NCI-H1417 (cell line): ENCODE data around the gene TAT.
A peak's percentile ranks its signal among the peaks of the same experiment; 100 is the strongest.
"Not testable (repeated sequence)": the region's sequence is repeated elsewhere in the genome, so short reads cannot be mapped to it uniquely, and the experiment has no call there.

Experiments
- DNase-seq, 3 experiments: peaks; one replicate each; lab custom pipeline; 2025; lab: John Stamatoyannopoulos, UW

The TAT gene

DNA sequence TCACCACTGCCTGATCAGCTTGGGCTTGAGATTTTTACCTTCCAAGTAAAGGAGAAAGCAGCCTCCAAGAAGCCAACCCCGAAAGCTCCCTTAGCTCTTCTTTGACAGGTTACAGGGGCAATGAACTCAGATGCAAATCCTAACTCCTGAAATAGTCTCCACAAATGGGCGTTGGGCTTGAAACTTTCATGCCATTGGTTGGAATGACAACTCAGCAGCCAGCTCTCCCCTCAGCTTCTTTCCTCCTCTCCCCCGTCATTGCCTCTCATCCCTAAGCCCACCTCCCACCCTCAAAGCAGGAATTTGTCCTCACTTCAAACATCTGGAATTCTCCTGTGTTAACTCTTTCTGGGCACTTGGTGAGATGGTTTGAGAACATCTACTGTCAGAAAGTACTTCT, at the start of gene TAT:
TAT (minus strand) TSS at position 122 of the 400 bp plus-strand sequence. CDS start 677 bp downstream, outside the sequence.
- no peak for DNase-seq

GRCh38 chr16:71626018-71626857, 49.3 kb upstream of the TAT start, which contains the start of gene MARVELD3:
Gene MARVELD3, plus strand, starts transcription at chr16:71626184. Its CDS starts 46 bp downstream, at chr16:71626230.
- peak; percentile 60 to 80 (median 70) for DNase-seq

DNA sequence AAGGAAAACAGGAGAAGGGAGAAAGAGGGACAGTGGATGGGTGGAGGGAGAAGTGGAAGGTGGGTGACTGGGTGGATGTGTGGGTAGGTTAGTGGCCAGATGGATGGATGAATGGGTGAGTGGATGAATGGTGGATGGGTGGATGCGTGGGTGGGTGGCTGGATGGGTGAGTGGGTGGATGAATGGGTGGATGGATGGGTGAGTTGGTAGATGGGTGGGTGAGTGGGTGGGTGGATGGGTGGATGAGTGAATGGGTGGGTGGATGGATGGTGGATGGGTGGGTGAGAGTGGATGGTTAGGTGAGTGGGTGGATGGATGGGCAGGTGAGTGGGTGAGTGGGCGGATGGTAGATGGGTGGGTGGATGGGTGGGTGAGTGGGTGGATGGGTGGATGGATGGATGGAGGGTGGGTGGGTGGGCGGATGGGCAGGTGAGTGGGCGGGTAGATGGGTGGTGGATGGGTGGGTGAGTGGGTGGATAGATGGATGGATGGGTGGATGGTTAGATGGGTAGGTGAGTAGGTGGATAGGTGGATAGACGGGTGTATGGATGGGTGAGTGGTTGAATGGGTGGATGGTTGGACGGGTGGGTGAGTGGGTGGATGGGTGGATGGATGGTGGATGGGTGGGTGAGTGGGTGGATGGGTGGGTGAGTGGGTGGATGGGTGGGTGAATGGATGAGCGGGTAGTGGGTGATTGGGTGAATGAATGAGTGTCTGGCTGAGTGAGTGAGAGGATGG, 48.4 kb upstream of the TAT start:
- DNase-seq = no peak

GRCh38 chr16:71623597-71623996, 46.7 kb upstream of the TAT start:
- DNase-seq = no peak

GRCh38 chr16:71622088-71622487, 45.2 kb upstream of the TAT start:
- DNase-seq = no peak

- no peak for DNase-seq
Observed at GRCh38 chr16:71618429-71618828, 41.5 kb upstream of the TAT start.

GRCh38 chr16:71614956-71615355, 38.1 kb upstream of the TAT start:
- DNase-seq = not testable (repeated sequence)

DNA sequence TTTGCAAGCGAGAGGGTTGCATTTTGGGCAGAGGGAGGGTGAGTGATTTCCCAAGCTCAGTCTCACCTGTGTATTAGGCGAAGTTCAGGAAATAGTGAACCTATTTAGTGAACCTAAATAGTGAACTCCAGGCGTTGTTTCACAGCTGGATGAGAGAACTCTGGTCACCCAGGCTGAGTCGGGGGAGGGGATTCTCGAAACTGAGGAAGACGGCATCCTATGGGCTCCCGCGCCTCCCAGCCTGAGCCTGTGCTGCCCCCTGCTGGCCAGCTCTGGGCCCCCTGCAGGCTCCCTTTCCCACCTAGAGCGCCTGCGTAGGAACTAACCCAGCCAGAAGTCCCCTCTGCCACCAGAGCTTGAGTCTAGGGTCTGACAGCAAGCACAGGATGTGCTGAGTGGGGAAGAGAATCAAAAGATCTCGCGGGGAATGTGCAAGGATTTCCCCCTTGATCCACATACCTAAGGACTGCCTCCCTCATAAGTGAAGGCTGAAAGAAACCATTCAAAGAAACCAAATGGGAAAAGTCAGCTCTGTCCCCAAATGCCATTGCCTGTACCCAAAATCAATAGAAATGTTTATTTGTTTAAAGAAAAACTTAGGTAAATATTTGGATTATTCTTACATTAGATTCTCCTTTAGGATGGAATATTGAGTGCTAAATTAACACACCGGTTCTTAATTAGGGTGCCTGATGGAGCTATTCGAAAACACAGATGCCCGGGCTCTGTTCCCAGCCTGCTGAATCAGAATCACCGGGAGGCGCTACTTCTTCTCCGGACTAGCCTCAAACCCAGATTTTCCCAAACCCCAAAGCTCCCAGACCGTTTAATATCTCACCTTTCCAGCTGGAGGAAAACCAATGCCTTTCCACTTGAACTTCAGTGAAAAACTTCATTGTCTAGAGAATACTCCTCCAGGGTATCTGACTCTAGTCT, 34.3 kb upstream of the TAT start:
- DNase-seq = peak; percentile 32 to 68 (median 41)

DNA sequence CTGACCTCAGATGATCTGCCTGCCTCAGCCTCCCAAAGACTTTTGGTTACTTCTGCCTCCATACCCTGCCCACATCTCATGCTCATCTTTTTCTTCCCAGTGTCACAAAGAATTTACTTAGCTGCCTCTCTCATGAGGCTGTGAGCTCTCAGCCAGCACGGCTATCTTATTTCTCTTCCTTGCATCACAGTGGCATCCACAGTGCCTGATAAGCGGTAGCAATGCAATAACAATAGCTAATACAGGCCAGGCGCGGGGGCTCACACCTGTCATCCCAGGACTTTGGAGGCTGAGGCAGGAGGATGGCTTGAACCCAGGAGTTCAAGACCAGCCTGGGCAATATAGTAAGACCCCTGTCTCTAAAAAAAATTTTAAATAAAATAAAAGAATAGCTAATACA, 33.6 kb upstream of the TAT start:
- no peak for DNase-seq

DNA sequence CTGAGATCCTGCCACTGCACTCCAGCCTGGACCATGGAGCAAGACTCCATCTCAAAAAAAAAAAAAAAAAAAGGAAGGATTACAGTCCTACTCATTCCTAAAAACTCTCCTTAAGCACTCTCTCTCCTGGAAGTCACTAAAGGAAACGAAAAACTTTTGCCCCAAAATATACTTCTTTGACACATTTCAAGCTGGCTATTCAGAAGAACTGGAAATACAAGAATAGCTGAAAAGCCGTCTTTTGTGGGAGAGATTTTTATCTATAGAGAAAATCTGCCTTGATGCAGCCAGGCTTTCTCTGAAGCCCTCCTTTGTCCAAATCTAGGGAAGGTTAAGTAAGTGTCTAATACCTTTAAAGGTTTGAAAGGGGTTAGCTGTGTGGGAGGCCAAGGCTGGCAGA, 32.2 kb upstream of the TAT start:
- no peak for DNase-seq

DNA sequence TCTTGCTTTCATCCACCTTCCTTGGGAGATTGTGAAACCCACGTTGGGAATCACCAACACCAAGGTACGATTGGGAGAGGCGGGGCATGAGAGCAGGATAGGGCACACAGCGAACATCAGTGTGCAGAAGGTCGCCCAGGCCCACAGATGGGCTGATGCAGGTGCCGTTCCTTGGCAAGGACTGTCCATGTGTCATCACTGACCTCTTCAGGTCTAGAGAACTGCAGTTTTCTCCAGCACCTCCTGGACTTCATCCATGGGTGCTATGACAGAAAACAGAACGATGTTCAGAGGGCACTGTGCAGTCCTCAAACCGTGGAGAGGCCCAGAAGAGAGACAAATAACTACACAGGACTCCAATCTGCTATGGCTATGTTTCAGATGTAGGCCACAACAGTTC, 23.9 kb upstream of the TAT start:
- DNase-seq = no peak

DNA sequence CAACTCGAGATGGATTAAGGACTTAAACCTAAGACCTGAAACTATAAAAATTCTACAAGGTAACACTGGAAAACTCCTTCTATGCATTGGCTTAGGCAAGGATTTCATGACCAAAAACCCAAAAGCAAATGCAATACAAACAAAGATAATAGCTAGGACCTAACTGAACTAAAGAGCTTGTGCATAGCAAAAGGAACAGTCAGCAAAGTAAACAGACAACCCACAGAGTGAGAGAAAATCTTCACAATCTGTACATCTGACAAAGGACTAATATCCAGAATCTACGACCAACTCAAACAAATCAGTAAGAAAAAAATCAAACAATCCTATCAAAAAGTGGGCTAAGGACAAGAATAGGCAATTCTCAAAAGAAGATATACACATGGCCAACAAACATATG, 21.5 kb upstream of the TAT start:
- not testable (repeated sequence) for DNase-seq

- DNase-seq = not testable (repeated sequence)
Observed at GRCh38 chr16:71595340-71595826, 18.5 kb upstream of the TAT start.

GRCh38 chr16:71594000-71594646, 17.2 kb upstream of the TAT start:
- no peak for DNase-seq

DNA sequence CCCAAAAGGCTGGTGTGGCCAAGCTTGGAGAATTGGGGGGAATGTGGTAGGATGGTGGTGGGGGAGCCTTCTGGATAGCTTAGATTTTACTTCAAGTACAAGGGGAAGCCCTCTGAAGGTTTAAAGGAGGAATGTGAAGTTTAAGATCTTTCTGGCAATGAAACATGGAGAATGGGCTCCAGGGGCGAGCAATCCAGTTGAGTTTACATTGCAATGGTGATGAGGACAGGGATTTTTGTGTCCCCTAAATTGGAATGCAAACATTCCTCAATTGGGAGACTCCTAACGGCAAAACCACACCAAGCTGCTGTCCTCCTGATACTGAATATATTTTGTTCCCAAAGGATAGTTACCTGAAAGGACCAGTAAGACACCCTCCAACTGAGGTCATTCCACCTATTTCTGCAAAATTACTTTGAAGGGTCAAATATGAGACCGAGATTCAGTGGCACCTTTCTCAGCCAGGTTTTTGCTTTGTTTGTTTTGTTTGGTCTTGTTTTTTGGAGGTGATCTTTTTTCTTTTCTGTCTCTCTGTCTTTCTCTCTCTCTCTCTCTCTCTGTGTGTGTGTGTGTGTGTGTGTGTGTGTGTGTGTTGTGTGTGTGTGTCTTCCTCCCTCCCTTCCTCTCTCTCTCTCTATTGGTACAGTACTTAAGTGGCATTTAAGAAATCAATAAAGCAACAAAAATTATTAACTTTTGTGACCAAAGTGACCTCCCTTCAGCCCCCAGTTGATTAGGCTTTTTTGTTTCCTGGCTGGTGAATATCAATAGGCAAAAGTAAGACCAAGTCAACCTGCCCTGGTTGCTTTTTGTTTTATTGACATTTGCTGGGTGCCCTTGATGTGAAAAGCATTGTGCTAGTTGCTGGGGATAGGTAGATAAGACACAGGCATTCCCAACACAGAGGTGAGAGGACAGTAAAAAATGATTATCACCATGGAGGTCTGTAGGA, 16.4 kb upstream of the TAT start:
- no peak for DNase-seq

DNA sequence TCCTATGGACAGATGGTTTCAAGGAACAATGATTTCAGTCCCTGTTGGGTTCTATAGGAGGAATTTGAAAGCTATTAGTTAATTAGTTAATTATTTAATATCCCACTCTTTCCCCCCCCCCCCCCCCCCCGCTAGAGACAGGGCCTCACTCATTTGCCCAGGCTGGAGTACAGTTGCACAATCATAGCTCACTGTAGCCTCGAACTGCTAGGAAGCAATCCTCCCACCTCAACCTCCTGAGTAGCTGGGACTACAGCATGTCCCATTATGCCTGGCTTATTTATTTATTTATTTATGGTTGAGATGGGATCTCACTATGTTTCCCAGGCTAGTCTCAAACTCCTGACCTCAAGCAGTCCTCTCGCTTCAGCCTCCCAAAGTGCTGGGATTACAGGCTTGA, 15.0 kb upstream of the TAT start:
- DNase-seq = no peak

- no peak for DNase-seq
Observed at GRCh38 chr16:71590584-71590983, 13.7 kb upstream of the TAT start.

DNA sequence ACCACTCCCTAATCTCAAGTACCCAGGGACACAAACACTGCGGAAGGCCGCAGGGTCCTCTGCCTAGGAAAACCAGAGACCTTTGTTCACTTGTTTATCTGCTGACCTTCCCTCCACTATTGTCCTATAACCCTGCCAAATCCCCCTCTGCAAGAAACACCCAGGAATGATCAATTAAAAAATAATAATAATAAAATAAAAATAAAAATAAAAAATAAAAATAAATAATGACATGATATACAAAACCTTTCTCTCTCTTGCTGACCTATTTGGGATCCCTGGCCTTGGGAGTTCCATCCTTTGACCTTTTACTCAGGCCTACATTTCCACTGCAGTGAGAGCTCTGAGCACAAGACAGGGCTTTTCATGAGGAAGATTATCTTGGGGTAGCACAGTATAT, 13.2 kb upstream of the TAT start:
- DNase-seq = not testable (repeated sequence)

GRCh38 chr16:71589334-71589733, 12.4 kb upstream of the TAT start:
- not testable (repeated sequence) for DNase-seq

- no peak for DNase-seq
Observed at GRCh38 chr16:71585318-71585703, 8.4 kb upstream of the TAT start.
